ENCODE results near the gene ITPRIP.

GRCh38 chr10:104259999-104260774, 78.1 kb downstream of the ITPRIP start:
- no peak for TF ChIP-seq EZH2 (IDR thresholded peaks at IDR 0.05; ENCODE audit: borderline replicate concordance, low read depth, low read length, poor library complexity, severe bottlenecking)
- no peak for TF ChIP-seq CTCF (conservative IDR thresholded peaks at IDR 0.05; ENCODE audit: low read depth, low read length)
